Embryonic facial prominence (tissue), 1 donor: ENCODE data around the gene NCBP1.

Experiments used
- DNase-seq: peaks from one replicate; pipeline ENCODE4 v3.0.0-alpha.2; 2016; ENCODE audit errors: extremely low spot score

NCBP1 gene

GRCh38 chr9:97714435-97714834 lies 80.8 kb downstream of the NCBP1 start:
- no peak for DNase-seq

- no peak for DNase-seq
Observed at GRCh38 chr9:97717866-97718265, 84.2 kb downstream of the NCBP1 start.

- no peak for DNase-seq
Observed at GRCh38 chr9:97721396-97721795, 87.8 kb downstream of the NCBP1 start.

DNA sequence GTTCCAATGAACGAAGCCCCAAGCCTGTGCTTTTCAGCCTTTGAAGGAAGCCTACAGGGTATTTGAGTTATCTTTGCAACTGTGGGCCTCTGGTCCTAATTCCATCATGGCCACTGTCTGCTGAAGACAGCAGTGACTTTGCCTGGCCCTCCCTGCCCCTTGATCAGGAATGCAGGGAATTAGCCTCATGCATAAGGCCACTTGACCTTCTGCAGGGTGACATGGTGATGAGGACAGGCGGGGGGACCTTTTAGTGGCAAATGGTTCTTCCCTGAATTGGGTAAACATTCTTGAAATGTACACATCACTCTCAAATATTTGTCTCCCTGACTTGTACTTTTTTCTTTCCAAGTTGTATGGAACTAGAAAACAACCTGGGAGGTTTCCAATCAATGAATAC lies 88.7 kb downstream of the NCBP1 start:
- DNase-seq, result no peak
